HG02763 (cell line): Measurements from ENCODE around the gene TAX1BP1.
"Not testable (repeated sequence)": the region's sequence is repeated elsewhere in the genome, so short reads cannot be mapped to it uniquely, and the experiment has no call there.

Experiments used
- ATAC-seq: cut with Tn5 transposase; IDR thresholded peaks from one replicate; pipeline ENCODE4 v1.9.1; 2021; ENCODE audit warnings: mild to moderate bottlenecking, moderate library complexity; ENCODE audit not compliant: unreplicated experiment

Gene TAX1BP1

GRCh38 chr7:27737616-27738015 lies 2.3 kb upstream of the TAX1BP1 start:
- no peak for ATAC-seq

- ATAC-seq, result peak; percentile 28
Measured at GRCh38 chr7:27739301-27739908, 557 bp upstream of the TAX1BP1 start.

GRCh38 chr7:27740449-27741086 lies 606 bp downstream of the TAX1BP1 start:
- ATAC-seq, result peak; percentile 78

DNA sequence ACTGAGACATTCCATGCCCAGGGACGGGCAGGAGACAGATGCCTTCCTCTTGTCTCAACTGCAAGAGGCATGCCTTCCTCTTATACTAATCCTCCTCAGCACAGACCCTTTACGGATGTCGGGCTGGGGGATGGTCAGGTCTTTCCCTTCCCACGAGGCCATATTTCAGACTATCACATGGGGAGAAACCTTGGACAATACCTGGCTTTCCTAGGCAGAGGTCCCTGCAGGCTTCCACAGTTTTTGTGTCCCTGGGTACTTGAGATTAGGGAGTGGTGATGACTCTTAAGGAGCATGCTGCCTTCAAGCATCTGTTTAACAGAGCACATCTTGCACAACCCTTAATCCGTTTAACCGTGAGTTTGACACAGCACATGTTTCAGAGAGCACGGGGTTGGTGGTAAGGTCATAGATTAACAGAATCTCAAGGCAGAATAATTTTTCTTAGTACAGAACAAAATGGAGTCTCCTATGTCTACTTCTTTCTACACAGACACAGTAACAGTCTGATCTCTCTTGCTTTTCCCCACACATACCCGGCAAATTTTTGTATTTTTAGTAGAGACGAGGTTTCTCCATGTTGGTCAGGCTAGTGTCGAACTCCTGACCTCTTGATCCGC lies 2.2 kb downstream of the TAX1BP1 start:
- not testable (repeated sequence) for ATAC-seq

- no peak for ATAC-seq
Measured at GRCh38 chr7:27745064-27745583, 5.2 kb downstream of the TAX1BP1 start.

GRCh38 chr7:27746486-27746885 lies 6.5 kb downstream of the TAX1BP1 start:
- ATAC-seq, result no peak

DNA sequence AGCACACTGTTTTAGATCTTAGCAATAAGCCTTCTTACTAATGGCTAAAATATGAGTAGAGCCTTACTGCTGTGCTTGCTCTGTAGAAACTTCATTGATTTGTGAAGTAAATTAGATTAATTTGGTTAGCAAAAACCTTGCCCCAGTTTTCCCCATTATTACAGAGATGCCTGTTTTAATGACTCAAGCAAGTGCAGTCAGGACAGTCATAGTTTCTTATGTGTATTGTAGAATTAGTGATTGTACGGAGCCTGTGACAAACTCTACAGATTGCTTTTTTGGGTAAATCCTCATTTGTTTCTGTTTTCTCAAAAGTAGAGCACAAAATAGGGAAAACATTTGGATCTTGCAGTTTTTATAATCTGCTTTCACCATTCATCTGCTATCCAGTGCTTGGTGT lies 7.0 kb downstream of the TAX1BP1 start:
- ATAC-seq, result no peak

DNA sequence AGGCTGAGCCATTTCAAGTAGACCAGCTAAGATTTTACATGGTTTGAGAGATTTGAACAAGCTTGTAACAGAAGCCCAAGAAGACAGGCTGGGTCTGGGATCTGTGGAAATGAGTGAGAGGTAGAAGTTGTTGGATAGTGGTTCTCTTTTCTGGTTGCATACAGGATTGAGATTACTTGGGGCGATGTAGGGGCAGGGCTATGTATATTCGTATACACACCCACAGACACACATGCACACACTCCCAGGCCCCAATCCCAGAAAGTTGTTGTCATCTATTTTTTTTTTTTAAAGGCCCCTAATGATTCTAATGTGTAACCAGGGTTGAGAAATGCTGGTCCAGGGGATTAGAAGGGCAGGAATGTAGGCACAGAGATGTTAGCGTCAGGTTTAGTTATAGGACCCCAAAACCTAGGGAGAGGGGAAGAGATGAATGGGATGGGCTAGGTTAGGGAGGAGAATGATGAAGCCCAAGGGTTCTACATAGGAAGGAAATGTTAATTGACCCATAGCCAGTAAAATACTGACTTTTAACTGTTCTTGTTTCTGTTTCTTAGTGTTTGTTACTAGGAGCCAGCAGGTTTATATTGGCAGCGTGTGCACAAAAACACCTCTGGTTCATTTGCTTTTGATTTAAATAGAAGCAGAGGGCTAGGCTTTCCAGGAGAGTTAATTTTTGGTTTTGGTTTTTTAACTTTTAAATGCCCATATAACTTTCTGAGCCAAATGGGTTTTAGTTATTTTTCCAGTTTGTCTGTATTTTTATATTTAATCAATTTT lies 7.8 kb downstream of the TAX1BP1 start:
- ATAC-seq, result no peak

DNA sequence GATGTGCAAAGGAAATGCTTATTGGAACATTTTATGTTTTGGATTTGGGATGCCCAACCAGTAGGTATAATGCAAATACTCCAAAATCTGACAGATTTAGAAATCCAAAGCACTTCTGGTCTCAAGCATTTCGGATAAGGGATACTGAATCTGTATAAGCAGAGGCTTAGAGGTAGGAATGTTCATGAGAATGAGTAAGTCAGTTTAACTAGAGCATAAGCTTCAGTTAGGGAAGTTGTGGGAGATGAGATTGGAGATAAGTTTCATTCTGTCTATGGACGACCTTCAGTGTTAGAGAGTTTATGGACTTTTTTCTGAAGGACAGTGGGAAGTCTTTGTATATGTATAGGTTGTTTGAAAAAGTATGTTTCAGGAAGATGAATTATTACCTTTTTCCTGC lies 10.4 kb downstream of the TAX1BP1 start:
- no peak for ATAC-seq

GRCh38 chr7:27751888-27752660 lies 12.1 kb downstream of the TAX1BP1 start:
- no peak for ATAC-seq

DNA sequence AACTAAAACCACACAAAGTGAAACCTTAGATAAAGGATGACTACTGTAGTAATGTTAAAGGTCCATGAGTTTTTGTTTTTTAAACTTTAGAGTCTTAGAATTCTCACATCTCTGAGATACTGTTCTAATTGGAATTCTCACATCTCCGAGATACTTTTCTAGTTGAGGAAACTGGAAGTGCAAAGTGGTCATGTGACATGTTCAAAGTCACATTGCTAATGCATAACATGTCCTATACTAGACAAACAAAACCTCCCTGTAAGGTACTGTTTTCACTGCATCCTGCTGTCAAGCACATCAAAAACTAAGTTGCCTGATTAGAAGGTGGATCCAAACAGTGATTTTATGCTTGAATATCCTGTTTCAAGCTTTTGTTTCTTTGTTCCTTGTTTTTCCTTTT lies 13.9 kb downstream of the TAX1BP1 start:
- ATAC-seq, result no peak

GRCh38 chr7:27756298-27756697 lies 16.3 kb downstream of the TAX1BP1 start:
- ATAC-seq, result no peak

- no peak for ATAC-seq
Measured at GRCh38 chr7:27759491-27759890, 19.5 kb downstream of the TAX1BP1 start.

- ATAC-seq, result no peak
Measured at GRCh38 chr7:27762062-27762461, 22.1 kb downstream of the TAX1BP1 start.

GRCh38 chr7:27763983-27764508 lies 24.1 kb downstream of the TAX1BP1 start:
- no peak for ATAC-seq

- ATAC-seq, result no peak
Measured at GRCh38 chr7:27765841-27766240, 25.9 kb downstream of the TAX1BP1 start.

GRCh38 chr7:27767374-27767773 lies 27.4 kb downstream of the TAX1BP1 start:
- ATAC-seq, result no peak

DNA sequence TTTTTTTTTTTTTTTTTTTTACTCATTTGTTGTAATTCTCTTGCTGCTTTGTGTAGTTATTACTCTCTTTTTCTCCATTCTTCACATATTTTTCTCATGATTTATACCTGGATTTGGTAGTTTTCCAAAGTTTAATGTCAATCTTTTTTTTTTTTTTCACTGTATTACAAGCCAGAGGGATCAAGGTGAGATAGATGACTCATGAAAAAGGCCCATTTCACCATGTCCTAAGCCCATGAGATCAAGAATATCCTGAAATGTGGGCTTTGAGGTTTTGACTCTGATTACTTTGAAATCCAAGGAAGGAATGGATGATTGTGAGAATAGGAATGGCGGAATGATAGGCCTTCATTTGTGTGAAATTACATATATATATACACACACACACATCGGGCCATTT lies 31.1 kb downstream of the TAX1BP1 start:
- no peak for ATAC-seq

GRCh38 chr7:27774717-27775328 lies 34.9 kb downstream of the TAX1BP1 start:
- no peak for ATAC-seq

DNA sequence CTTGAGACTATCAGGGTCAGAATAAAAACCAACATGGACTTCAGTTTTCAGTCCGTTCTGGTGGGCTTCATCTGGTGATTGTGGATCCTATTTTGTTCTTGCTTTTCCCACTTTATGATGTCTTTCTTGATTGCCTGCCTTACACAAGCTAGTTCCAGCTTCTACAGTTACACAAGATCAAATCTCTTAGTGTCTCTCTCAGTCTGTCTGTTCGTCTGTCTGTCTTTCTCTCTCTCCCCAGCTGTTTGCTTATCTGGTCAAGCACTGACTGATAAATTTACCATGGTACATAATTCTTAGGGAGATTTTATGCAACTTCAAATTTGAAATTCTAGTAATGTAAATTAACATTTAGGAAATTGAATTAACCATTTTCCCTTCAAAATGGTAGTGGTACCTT lies 35.8 kb downstream of the TAX1BP1 start:
- ATAC-seq, result no peak
